Ectodermal cell (in vitro differentiated cells): ENCODE measurements around the gene NEDD9.

Source experiments
- H3K27ac ChIP-seq: 2 replicates; pipeline ENCODE4 v1.7.0; 2013; ENCODE audit warnings: mild to moderate bottlenecking, low read depth, low read length; ENCODE audit not compliant: insufficient read depth, poor library complexity, severe bottlenecking
- H3K27me3 ChIP-seq: 2 replicates; pipeline ENCODE4 v1.7.0; 2013; ENCODE audit warnings: mild to moderate bottlenecking, low read length; ENCODE audit not compliant: insufficient read depth, control insufficient read depth, poor library complexity, severe bottlenecking
- H3K36me3 ChIP-seq: one replicate; pipeline ENCODE4 v1.7.0; 2013; ENCODE audit warnings: low read length; ENCODE audit not compliant: control insufficient read depth, insufficient read depth
- H3K4me1 ChIP-seq: one replicate; pipeline ENCODE4 v1.7.0; 2013; ENCODE audit warnings: low read length; ENCODE audit not compliant: control insufficient read depth, insufficient read depth
- H3K4me3 ChIP-seq: 2 replicates; pipeline ENCODE4 v1.7.0; 2013; ENCODE audit warnings: low read depth, low read length, control low read depth; ENCODE audit not compliant: insufficient read depth
- H3K9me3 ChIP-seq: 2 replicates; pipeline ENCODE4 v1.7.0; 2013; ENCODE audit warnings: mild to moderate bottlenecking, low read length, moderate library complexity; ENCODE audit not compliant: control insufficient read depth
- WGBS, 2 experiments: methylation state at CpG; one replicate each; pipeline ENCODE4 v1.1.7; 2013; ENCODE audit warnings: missing lambda C conversion rate in 2 of 2; 5-methylcytosine and 5-hydroxymethylcytosine counted together

The NEDD9 gene

GRCh38 chr6:11272491-11273192 is 40.2 kb upstream of the NEDD9 start:
- H3K4me1 ChIP-seq: peaks cover 11% of the 10 kb centered on the region
- WGBS, 2 experiments: 88 to 96% methylated on average over 9 to 11 of the region's 11 CpGs
- no peaks in the 10 kb centered on the region for H3K27me3 ChIP-seq
- H3K4me3 ChIP-seq: no peak overlapping the region
- H3K36me3 ChIP-seq: no peaks in the 10 kb centered on the region
- no peaks in the 10 kb centered on the region for H3K9me3 ChIP-seq
- no peak overlapping the region for H3K27ac ChIP-seq

GRCh38 chr6:11271228-11272020 is 39.0 kb upstream of the NEDD9 start:
- H3K4me1 ChIP-seq: peaks cover 2% of the 10 kb centered on the region
- 85 to 93% methylated on average over 4 of the region's 4 CpGs for WGBS, 2 experiments
- no peaks in the 10 kb centered on the region for H3K27me3 ChIP-seq
- H3K4me3 ChIP-seq: no peak overlapping the region
- no peak overlapping the region for H3K27ac ChIP-seq
- H3K36me3 ChIP-seq: no peaks in the 10 kb centered on the region
- H3K9me3 ChIP-seq: no peaks in the 10 kb centered on the region

GRCh38 chr6:11270030-11271027 is 37.9 kb upstream of the NEDD9 start:
- no peak overlapping the region for H3K4me3 ChIP-seq
- no peaks in the 10 kb centered on the region for H3K36me3 ChIP-seq
- H3K9me3 ChIP-seq: no peaks in the 10 kb centered on the region
- 88 to 90% methylated on average over 10 to 12 of the region's 12 CpGs for WGBS, 2 experiments
- no peaks in the 10 kb centered on the region for H3K27me3 ChIP-seq
- H3K27ac ChIP-seq: no peak overlapping the region
- no peaks in the 10 kb centered on the region for H3K4me1 ChIP-seq

DNA sequence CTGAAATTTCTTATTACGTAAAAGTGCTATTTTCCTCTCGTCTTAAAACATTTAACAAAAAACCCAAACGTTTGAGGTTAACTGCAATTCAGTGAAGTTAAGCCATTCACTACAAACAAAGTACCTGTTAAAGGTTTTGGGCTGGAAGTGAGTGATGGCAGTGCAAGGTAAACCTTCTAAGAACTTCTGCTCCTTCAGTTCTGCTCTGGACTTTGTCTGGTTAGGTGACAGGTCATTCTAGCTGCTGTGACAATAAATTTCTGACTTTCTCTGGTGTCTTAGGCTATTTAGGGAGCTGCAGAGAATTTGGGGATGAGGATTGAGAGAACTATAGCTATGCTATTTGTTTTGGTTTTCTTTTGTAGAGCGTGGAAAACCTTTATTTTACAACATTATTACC is 36.5 kb upstream of the NEDD9 start:
- no peaks in the 10 kb centered on the region for H3K4me1 ChIP-seq
- no peaks in the 10 kb centered on the region for H3K27me3 ChIP-seq
- H3K9me3 ChIP-seq: no peaks in the 10 kb centered on the region
- H3K36me3 ChIP-seq: no peaks in the 10 kb centered on the region
- H3K27ac ChIP-seq: no peak overlapping the region
- 63 to 93% methylated on average over 3 of the region's 4 CpGs for WGBS, 2 experiments
- no peak overlapping the region for H3K4me3 ChIP-seq

- no peaks in the 10 kb centered on the region for H3K36me3 ChIP-seq
- H3K4me1 ChIP-seq: peaks cover 4% of the 10 kb centered on the region
- H3K4me3 ChIP-seq: no peak overlapping the region
- H3K27ac ChIP-seq: no peak overlapping the region
- WGBS, 2 experiments: 91 to 93% methylated on average over 3 of the region's 3 CpGs
- H3K9me3 ChIP-seq: no peaks in the 10 kb centered on the region
- no peaks in the 10 kb centered on the region for H3K27me3 ChIP-seq
Observed at GRCh38 chr6:11266926-11267325, 34.5 kb upstream of the NEDD9 start.

- Histone ChIP-seq H3K4me1 (peaks cover 4% of the 10 kb centered on the region), H3K9me3 (no peaks in the 10 kb centered on the region), H3K4me3 (no peak overlapping the region), H3K36me3 (no peaks in the 10 kb centered on the region), H3K27ac (no peak overlapping the region), H3K27me3 (no peaks in the 10 kb centered on the region)
- WGBS, 2 experiments: 91 to 100% methylated on average over 1 of the region's 1 CpG
Observed at GRCh38 chr6:11265932-11266331, 33.5 kb upstream of the NEDD9 start.

- no peaks in the 10 kb centered on the region for H3K27me3 ChIP-seq
- H3K9me3 ChIP-seq: no peaks in the 10 kb centered on the region
- 91 to 92% methylated on average over 6 of the region's 6 CpGs for WGBS, 2 experiments
- peaks cover 4% of the 10 kb centered on the region for H3K4me1 ChIP-seq
- H3K27ac ChIP-seq: no peak overlapping the region
- no peaks in the 10 kb centered on the region for H3K36me3 ChIP-seq
- H3K4me3 ChIP-seq: no peak overlapping the region
Observed at GRCh38 chr6:11264100-11264499, 31.6 kb upstream of the NEDD9 start.

DNA sequence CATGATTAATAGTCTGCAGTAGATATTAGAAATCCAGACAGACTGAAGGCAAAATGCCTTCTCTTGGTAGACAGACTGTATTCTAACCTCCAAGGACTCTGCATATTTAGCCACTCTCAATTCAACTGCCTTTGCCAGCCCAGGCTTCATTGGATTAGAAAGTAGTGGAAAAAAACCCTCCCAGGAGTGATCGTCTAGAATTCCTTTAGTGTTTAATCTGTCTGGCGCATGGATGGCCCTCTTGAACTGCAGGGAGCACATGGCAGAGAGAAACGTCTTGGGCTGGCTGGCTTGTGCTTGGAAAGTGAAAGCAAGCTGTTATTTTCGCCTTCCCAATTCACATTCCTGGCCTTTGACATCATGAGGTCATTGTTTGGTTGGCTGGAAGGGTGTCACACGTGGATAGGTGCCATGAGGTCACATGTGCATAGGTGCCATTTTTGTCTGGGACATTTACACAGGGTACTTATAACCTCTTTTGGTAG is 30.9 kb upstream of the NEDD9 start:
- Histone ChIP-seq H3K27me3 (no peaks in the 10 kb centered on the region), H3K9me3 (no peaks in the 10 kb centered on the region), H3K4me3 (no peak overlapping the region), H3K4me1 (peaks cover 4% of the 10 kb centered on the region), H3K36me3 (no peaks in the 10 kb centered on the region), H3K27ac (no peak overlapping the region)
- 71 to 73% methylated on average over 5 of the region's 5 CpGs for WGBS, 2 experiments

GRCh38 chr6:11262242-11262641 is 29.8 kb upstream of the NEDD9 start:
- no peak overlapping the region for H3K4me3 ChIP-seq
- no peaks in the 10 kb centered on the region for H3K9me3 ChIP-seq
- H3K4me1 ChIP-seq: peaks cover 4% of the 10 kb centered on the region
- H3K27me3 ChIP-seq: no peaks in the 10 kb centered on the region
- 93 to 98% methylated on average over 4 of the region's 4 CpGs for WGBS, 2 experiments
- H3K36me3 ChIP-seq: no peaks in the 10 kb centered on the region
- no peak overlapping the region for H3K27ac ChIP-seq
